ENCODE results near the gene SMOC1. TPM values are rescaled to one million over a fixed set of nuclear protein-coding genes. Genes with fewer than 3 reads are reported as not detected.

Gene SMOC1
- total and polyA plus RNA-seq, 2 of the 8 experiments (the other 6 are each of a cell fraction or from before 2014, with no cell fraction given) = 1.6 to 2.4 TPM

- TF ChIP-seq, protein P1, sequence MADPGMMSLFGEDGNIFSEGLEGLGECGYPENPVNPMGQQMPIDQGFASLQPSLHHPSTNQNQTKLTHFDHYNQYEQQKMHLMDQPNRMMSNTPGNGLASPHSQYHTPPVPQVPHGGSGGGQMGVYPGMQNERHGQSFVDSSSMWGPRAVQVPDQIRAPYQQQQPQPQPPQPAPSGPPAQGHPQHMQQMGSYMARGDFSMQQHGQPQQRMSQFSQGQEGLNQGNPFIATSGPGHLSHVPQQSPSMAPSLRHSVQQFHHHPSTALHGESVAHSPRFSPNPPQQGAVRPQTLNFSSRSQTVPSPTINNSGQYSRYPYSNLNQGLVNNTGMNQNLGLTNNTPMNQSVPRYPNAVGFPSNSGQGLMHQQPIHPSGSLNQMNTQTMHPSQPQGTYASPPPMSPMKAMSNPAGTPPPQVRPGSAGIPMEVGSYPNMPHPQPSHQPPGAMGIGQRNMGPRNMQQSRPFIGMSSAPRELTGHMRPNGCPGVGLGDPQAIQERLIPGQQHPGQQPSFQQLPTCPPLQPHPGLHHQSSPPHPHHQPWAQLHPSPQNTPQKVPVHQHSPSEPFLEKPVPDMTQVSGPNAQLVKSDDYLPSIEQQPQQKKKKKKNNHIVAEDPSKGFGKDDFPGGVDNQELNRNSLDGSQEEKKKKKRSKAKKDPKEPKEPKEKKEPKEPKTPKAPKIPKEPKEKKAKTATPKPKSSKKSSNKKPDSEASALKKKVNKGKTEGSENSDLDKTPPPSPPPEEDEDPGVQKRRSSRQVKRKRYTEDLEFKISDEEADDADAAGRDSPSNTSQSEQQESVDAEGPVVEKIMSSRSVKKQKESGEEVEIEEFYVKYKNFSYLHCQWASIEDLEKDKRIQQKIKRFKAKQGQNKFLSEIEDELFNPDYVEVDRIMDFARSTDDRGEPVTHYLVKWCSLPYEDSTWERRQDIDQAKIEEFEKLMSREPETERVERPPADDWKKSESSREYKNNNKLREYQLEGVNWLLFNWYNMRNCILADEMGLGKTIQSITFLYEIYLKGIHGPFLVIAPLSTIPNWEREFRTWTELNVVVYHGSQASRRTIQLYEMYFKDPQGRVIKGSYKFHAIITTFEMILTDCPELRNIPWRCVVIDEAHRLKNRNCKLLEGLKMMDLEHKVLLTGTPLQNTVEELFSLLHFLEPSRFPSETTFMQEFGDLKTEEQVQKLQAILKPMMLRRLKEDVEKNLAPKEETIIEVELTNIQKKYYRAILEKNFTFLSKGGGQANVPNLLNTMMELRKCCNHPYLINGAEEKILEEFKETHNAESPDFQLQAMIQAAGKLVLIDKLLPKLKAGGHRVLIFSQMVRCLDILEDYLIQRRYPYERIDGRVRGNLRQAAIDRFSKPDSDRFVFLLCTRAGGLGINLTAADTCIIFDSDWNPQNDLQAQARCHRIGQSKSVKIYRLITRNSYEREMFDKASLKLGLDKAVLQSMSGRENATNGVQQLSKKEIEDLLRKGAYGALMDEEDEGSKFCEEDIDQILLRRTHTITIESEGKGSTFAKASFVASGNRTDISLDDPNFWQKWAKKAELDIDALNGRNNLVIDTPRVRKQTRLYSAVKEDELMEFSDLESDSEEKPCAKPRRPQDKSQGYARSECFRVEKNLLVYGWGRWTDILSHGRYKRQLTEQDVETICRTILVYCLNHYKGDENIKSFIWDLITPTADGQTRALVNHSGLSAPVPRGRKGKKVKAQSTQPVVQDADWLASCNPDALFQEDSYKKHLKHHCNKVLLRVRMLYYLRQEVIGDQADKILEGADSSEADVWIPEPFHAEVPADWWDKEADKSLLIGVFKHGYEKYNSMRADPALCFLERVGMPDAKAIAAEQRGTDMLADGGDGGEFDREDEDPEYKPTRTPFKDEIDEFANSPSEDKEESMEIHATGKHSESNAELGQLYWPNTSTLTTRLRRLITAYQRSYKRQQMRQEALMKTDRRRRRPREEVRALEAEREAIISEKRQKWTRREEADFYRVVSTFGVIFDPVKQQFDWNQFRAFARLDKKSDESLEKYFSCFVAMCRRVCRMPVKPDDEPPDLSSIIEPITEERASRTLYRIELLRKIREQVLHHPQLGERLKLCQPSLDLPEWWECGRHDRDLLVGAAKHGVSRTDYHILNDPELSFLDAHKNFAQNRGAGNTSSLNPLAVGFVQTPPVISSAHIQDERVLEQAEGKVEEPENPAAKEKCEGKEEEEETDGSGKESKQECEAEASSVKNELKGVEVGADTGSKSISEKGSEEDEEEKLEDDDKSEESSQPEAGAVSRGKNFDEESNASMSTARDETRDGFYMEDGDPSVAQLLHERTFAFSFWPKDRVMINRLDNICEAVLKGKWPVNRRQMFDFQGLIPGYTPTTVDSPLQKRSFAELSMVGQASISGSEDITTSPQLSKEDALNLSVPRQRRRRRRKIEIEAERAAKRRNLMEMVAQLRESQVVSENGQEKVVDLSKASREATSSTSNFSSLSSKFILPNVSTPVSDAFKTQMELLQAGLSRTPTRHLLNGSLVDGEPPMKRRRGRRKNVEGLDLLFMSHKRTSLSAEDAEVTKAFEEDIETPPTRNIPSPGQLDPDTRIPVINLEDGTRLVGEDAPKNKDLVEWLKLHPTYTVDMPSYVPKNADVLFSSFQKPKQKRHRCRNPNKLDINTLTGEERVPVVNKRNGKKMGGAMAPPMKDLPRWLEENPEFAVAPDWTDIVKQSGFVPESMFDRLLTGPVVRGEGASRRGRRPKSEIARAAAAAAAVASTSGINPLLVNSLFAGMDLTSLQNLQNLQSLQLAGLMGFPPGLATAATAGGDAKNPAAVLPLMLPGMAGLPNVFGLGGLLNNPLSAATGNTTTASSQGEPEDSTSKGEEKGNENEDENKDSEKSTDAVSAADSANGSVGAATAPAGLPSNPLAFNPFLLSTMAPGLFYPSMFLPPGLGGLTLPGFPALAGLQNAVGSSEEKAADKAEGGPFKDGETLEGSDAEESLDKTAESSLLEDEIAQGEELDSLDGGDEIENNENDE (IDR thresholded peaks at IDR 0.05; ENCODE audit: insufficient replicate concordance, low read length) = no peak
- TF ChIP-seq CEBPB (IDR thresholded peaks at IDR 0.05; ENCODE audit: low read depth, low read length) (no peak), GABPA (IDR thresholded peaks at IDR 0.05; ENCODE audit: borderline replicate concordance, insufficient read depth, low read length) (no peak)
Observed at GRCh38 chr14:69839661-69840060, 39.6 kb upstream of the SMOC1 start (continued).

Data from H1 (cell line).